Trophoblast cell (in vitro differentiated cells and primary cell): ENCODE data around the gene MT2A.

ENCODE experiments used
- DNase-seq, 2 donors: peaks; one replicate each; pipeline ENCODE4 v3.0.0-alpha.2; 2016
- H2AFZ ChIP-seq: 2 replicates; pipeline ENCODE4 v1.6.1; 2013; ENCODE audit warnings: low read length, moderate library complexity, mild to moderate bottlenecking; ENCODE audit not compliant: insufficient read depth, poor library complexity
- H2AK5ac ChIP-seq: 2 replicates; pipeline ENCODE4 v1.6.1; 2013; ENCODE audit warnings: mild to moderate bottlenecking, low read length
- H2BK120ac ChIP-seq: 2 replicates; pipeline ENCODE4 v1.6.1; 2013; ENCODE audit warnings: low read length, mild to moderate bottlenecking, moderate library complexity; ENCODE audit not compliant: insufficient read depth, poor library complexity
- H2BK12ac ChIP-seq: 2 replicates; pipeline ENCODE4 v1.6.1; 2013; ENCODE audit warnings: mild to moderate bottlenecking, low read length, moderate library complexity
- H2BK5ac ChIP-seq: 2 replicates; pipeline ENCODE4 v1.6.1; 2013; ENCODE audit warnings: low read length, low read depth, moderate library complexity, mild to moderate bottlenecking; ENCODE audit not compliant: poor library complexity
- H3K14ac ChIP-seq: 2 replicates; pipeline ENCODE4 v1.6.1; 2013; ENCODE audit warnings: mild to moderate bottlenecking, low read length
- H3K18ac ChIP-seq: 2 replicates; pipeline ENCODE4 v1.6.1; 2013; ENCODE audit warnings: mild to moderate bottlenecking, low read length
- H3K23ac ChIP-seq: 2 replicates; pipeline ENCODE4 v1.6.1; 2013; ENCODE audit warnings: low read length
- H3K27ac ChIP-seq: 2 replicates; pipeline ENCODE4 v1.5.1; 2013; ENCODE audit warnings: low read depth, mild to moderate bottlenecking, inconsistent platforms, low read length, moderate library complexity
- H3K27me3 ChIP-seq: 2 replicates; pipeline ENCODE4 v1.6.1; 2013; ENCODE audit warnings: inconsistent platforms, mild to moderate bottlenecking, low read length, moderate library complexity; ENCODE audit not compliant: insufficient read depth
- H3K36me3 ChIP-seq, 2 experiments: 1 replicate in 1 of 2; 2 replicates in 1 of 2; pipeline ENCODE4 v1.6.1; 2013; ENCODE audit warnings: low read length in 2 of 2, mild to moderate bottlenecking in 2 of 2, moderate library complexity in 1 of 2; ENCODE audit not compliant: insufficient read depth in 2 of 2, control insufficient read depth in 1 of 2
- H3K4ac ChIP-seq: 2 replicates; pipeline ENCODE4 v1.6.1; 2013; ENCODE audit warnings: low read depth, mild to moderate bottlenecking, low read length, moderate library complexity
- H3K4me1 ChIP-seq, 2 experiments: 1 replicate in 1 of 2; 2 replicates in 1 of 2; pipeline ENCODE4 v1.6.1; 2013; ENCODE audit warnings: low read length in 2 of 2, mild to moderate bottlenecking in 2 of 2, moderate library complexity in 1 of 2; ENCODE audit not compliant: insufficient read depth in 2 of 2, control insufficient read depth in 1 of 2
- H3K4me2 ChIP-seq: 2 replicates; pipeline ENCODE4 v1.6.1; 2013; ENCODE audit warnings: inconsistent platforms, mild to moderate bottlenecking, low read length, moderate library complexity
- H3K4me3 ChIP-seq: 2 replicates; pipeline ENCODE4 v1.5.1; 2013; ENCODE audit warnings: mild to moderate bottlenecking, low read depth, low read length, inconsistent platforms
- H3K79me1 ChIP-seq: one replicate; pipeline ENCODE4 v1.6.1; 2013; ENCODE audit warnings: low read length
- H3K79me2 ChIP-seq: 2 replicates; pipeline ENCODE4 v1.6.1; 2013; ENCODE audit warnings: low read length, mild to moderate bottlenecking; ENCODE audit not compliant: control insufficient read depth, insufficient read depth, poor library complexity
- H3K9ac ChIP-seq: 2 replicates; pipeline ENCODE4 v1.6.1; 2013; ENCODE audit warnings: mild to moderate bottlenecking, low read length
- H3K9me3 ChIP-seq: 2 replicates; pipeline ENCODE4 v1.6.1; 2013; ENCODE audit warnings: low read depth, mild to moderate bottlenecking, control low read depth, inconsistent platforms, low read length; ENCODE audit not compliant: insufficient read depth
- H4K12ac ChIP-seq: 2 replicates; pipeline ENCODE4 v1.6.1; 2013; ENCODE audit warnings: low read depth, mild to moderate bottlenecking, low read length, moderate library complexity
- H4K8ac ChIP-seq: 2 replicates; pipeline ENCODE4 v1.6.1; 2013; ENCODE audit warnings: low read depth, mild to moderate bottlenecking, low read length, moderate library complexity
- H4K91ac ChIP-seq: one replicate; pipeline ENCODE4 v1.6.1; 2013; ENCODE audit warnings: low read depth, mild to moderate bottlenecking, low read length, moderate library complexity
- WGBS: extraction: QIAGEN DNeasy Blood & Tissue Kit; methylation state at CpG from one replicate; pipeline ENCODE4 v1.1.7; 2013; ENCODE audit warnings: missing lambda C conversion rate; ENCODE audit not compliant: insufficient read length, insufficient coverage; ENCODE audit errors: extremely low coverage; 5-methylcytosine and 5-hydroxymethylcytosine counted together

The MT2A gene

GRCh38 chr16:56606071-56606475 is 2.3 kb upstream of the MT2A start:
- H3K4me3 ChIP-seq = no peak overlapping the region
- no peak overlapping the region for H3K14ac ChIP-seq
- no peak overlapping the region for H4K91ac ChIP-seq
- H3K4me1 ChIP-seq = peaks cover 27 to 31% of the 10 kb centered on the region in 2 experiments
- no peaks in the 10 kb centered on the region for H3K79me2 ChIP-seq
- H3K4ac ChIP-seq = no peak overlapping the region
- H3K27me3 ChIP-seq = no peaks in the 10 kb centered on the region
- no peak overlapping the region for H3K9ac ChIP-seq
- no peak overlapping the region for H2AFZ ChIP-seq
- no peak for DNase-seq
- no peak overlapping the region for H3K23ac ChIP-seq
- no peak overlapping the region for H2BK5ac ChIP-seq
- H3K27ac ChIP-seq = no peak overlapping the region
- no peak overlapping the region for H3K18ac ChIP-seq
- H2BK120ac ChIP-seq = no peak overlapping the region
- H4K12ac ChIP-seq = no peak overlapping the region
- no CpG with 5 or more reads among the region's 3 CpGs for WGBS
- H4K8ac ChIP-seq = no peak overlapping the region
- no peak overlapping the region for H3K4me2 ChIP-seq
- H2AK5ac ChIP-seq = no peak overlapping the region
- no peaks in the 10 kb centered on the region for H3K9me3 ChIP-seq
- no peak overlapping the region for H2BK12ac ChIP-seq
- H3K79me1 ChIP-seq = peaks cover 11% of the 10 kb centered on the region
- no peaks in the 10 kb centered on the region for H3K36me3 ChIP-seq

- WGBS = no CpG with 5 or more reads among the region's 8 CpGs
Observed at GRCh38 chr16:56606476-56607108, 1.8 kb upstream of the MT2A start.

GRCh38 chr16:56607109-56607618 is 1.2 kb upstream of the MT2A start:
- Histone ChIP-seq H4K8ac (peak overlapping the region; percentile 31), H3K79me2 (no peaks in the 10 kb centered on the region), H3K4ac (no peak overlapping the region), H2BK5ac (no peak overlapping the region), H3K4me2 (no peak overlapping the region), H3K18ac (no peak overlapping the region), H3K9ac (no peak overlapping the region), H3K4me3 (no peak overlapping the region), H3K36me3 (no peaks in the 10 kb centered on the region), H3K9me3 (no peaks in the 10 kb centered on the region), H3K27ac (peak overlapping the region; percentile 50), H3K23ac (no peak overlapping the region), H2AFZ (no peak overlapping the region), H3K4me1 (peaks cover 27 to 31% of the 10 kb centered on the region in 2 experiments), H2BK120ac (no peak overlapping the region), H2AK5ac (no peak overlapping the region), H3K14ac (no peak overlapping the region), H4K91ac (peak overlapping the region; percentile 87), H2BK12ac (no peak overlapping the region), H4K12ac (no peak overlapping the region), H3K79me1 (peaks cover 11% of the 10 kb centered on the region), H3K27me3 (peaks cover 3% of the 10 kb centered on the region)
- WGBS = no CpG with 5 or more reads among the region's 14 CpGs
- DNase-seq = peak; percentile 46 to 55

More at GRCh38 chr16:56606476-56607108, 1.8 kb upstream of the MT2A start:
- Histone ChIP-seq H3K36me3 (no peaks in the 10 kb centered on the region), H3K27ac (peak overlapping the region; percentile 50), H2BK12ac (no peak overlapping the region), H2BK5ac (no peak overlapping the region), H3K4me1 (peaks cover 27 to 31% of the 10 kb centered on the region in 2 experiments), H3K9ac (no peak overlapping the region), H3K4me3 (no peak overlapping the region), H3K4me2 (no peak overlapping the region), H4K12ac (no peak overlapping the region), H3K79me2 (no peaks in the 10 kb centered on the region), H3K14ac (no peak overlapping the region), H3K79me1 (peaks cover 11% of the 10 kb centered on the region), H2AK5ac (no peak overlapping the region), H2BK120ac (no peak overlapping the region), H3K18ac (no peak overlapping the region), H4K8ac (peak overlapping the region; percentile 31), H4K91ac (no peak overlapping the region), H2AFZ (no peak overlapping the region), H3K23ac (no peak overlapping the region), H3K4ac (no peak overlapping the region), H3K9me3 (no peaks in the 10 kb centered on the region), H3K27me3 (peaks cover 3% of the 10 kb centered on the region)
- DNase-seq = no peak

GRCh38 chr16:56607675-56608042 is 725 bp upstream of the MT2A start:
- Histone ChIP-seq H2AFZ (peak overlapping the region; percentile 33), H3K4me2 (peak overlapping the region; percentile 77), H2BK12ac (peak overlapping the region; percentile 62), H3K4me1 (peaks cover 27 to 31% of the 10 kb centered on the region in 2 experiments), H3K18ac (no peak overlapping the region), H3K27me3 (peaks cover 3% of the 10 kb centered on the region), H2BK120ac (peak overlapping the region; percentile 50), H3K9ac (no peak overlapping the region), H3K36me3 (no peaks in the 10 kb centered on the region), H3K4me3 (no peak overlapping the region), H3K9me3 (no peaks in the 10 kb centered on the region), H3K79me2 (no peaks in the 10 kb centered on the region), H4K91ac (peak overlapping the region; percentile 87), H3K79me1 (peaks cover 11% of the 10 kb centered on the region), H3K23ac (no peak overlapping the region), H3K4ac (no peak overlapping the region), H2AK5ac (peak overlapping the region; percentile 13), H3K14ac (no peak overlapping the region), H2BK5ac (no peak overlapping the region), H3K27ac (peak overlapping the region; percentile 23), H4K8ac (peak overlapping the region; percentile 35), H4K12ac (no peak overlapping the region)
- no CpG with 5 or more reads among the region's 2 CpGs for WGBS
- no peak for DNase-seq
